ENCODE measurements around the gene TMEM198.
A peak's percentile ranks its signal among the peaks of the same experiment; 100 is the strongest.

Gene TMEM198

GRCh38 chr2:219526320-219527075 lies 17.3 kb upstream of the TMEM198 start:
- no peak for DNase-seq

- no peak for DNase-seq
These were observed 16.8 kb upstream of the TMEM198 start for GRCh38 chr2:219527076-219527394.

- DNase-seq, result no peak
These were observed 16.4 kb upstream of the TMEM198 start for GRCh38 chr2:219527472-219527871.

- DNase-seq, result peak; percentile 84
These were observed 13.5 kb upstream of the TMEM198 start for GRCh38 chr2:219530048-219530963.

- no peak for DNase-seq
These were observed 12.0 kb upstream of the TMEM198 start for GRCh38 chr2:219531639-219532377.

GRCh38 chr2:219532378-219532649 lies 11.5 kb upstream of the TMEM198 start:
- no peak for DNase-seq

- DNase-seq, result no peak
These were observed 9.7 kb upstream of the TMEM198 start for GRCh38 chr2:219533930-219534661.

GRCh38 chr2:219536425-219536824 lies 7.4 kb upstream of the TMEM198 start:
- no peak for DNase-seq

- no peak for DNase-seq
These were observed 6.9 kb upstream of the TMEM198 start for GRCh38 chr2:219536967-219537366.

GRCh38 chr2:219537657-219538488 lies 6.0 kb upstream of the TMEM198 start:
- no peak for DNase-seq

- DNase-seq, result no peak
These were observed 5.3 kb upstream of the TMEM198 start for GRCh38 chr2:219538504-219538951.

- no peak for DNase-seq
These were observed 4.7 kb upstream of the TMEM198 start for GRCh38 chr2:219538956-219539788.

GRCh38 chr2:219539926-219540678 lies 3.7 kb upstream of the TMEM198 start:
- no peak for DNase-seq

- DNase-seq, result no peak
These were observed 2.9 kb upstream of the TMEM198 start for GRCh38 chr2:219540784-219541504.

GRCh38 chr2:219541611-219542180 lies 2.1 kb upstream of the TMEM198 start:
- peak; percentile 91 for DNase-seq

GRCh38 chr2:219542931-219543595 lies 765 bp upstream of the TMEM198 start:
- DNase-seq, result peak; percentile 14

GRCh38 chr2:219544567-219544966 lies 739 bp downstream of the TMEM198 start:
- DNase-seq, result no peak

- DNase-seq, result no peak
These were observed 1.6 kb downstream of the TMEM198 start for GRCh38 chr2:219545295-219545942.

Measured in CD4-positive, alpha-beta T cell treated with Interleukin-10 for 1 hour (primary cell).